Endodermal cell (in vitro differentiated cells): ENCODE results near the gene MAT2A. TPM values are rescaled to one million over a fixed set of nuclear protein-coding genes. Genes with fewer than 3 reads are reported as not detected.

Source experiments
- DNase-seq: peaks from one replicate; pipeline ENCODE4 v3.0.0-alpha.2; 2017
- H3K27ac ChIP-seq: 2 replicates; pipeline ENCODE4 v1.5.1; 2013; ENCODE audit warnings: mild to moderate bottlenecking, low read depth, low read length, moderate library complexity
- H3K27me3 ChIP-seq: 2 replicates; pipeline ENCODE4 v1.6.1; 2013; ENCODE audit warnings: mild to moderate bottlenecking, low read length, moderate library complexity; ENCODE audit not compliant: insufficient read depth, control insufficient read depth, poor library complexity, severe bottlenecking
- H3K36me3 ChIP-seq: 2 replicates; pipeline ENCODE4 v1.7.0; 2013; ENCODE audit warnings: mild to moderate bottlenecking, low read length, moderate library complexity; ENCODE audit not compliant: control insufficient read depth, insufficient read depth
- H3K4me1 ChIP-seq: one replicate; pipeline ENCODE4 v1.7.0; 2013; ENCODE audit warnings: low read length; ENCODE audit not compliant: control insufficient read depth, insufficient read depth
- H3K4me3 ChIP-seq: 2 replicates; pipeline ENCODE4 v1.5.1; 2013; ENCODE audit warnings: mild to moderate bottlenecking, low read length, moderate library complexity
- H3K9ac ChIP-seq: 2 replicates; pipeline ENCODE4 v1.6.1; 2013; ENCODE audit warnings: mild to moderate bottlenecking, low read length, moderate library complexity; ENCODE audit not compliant: poor library complexity, severe bottlenecking; ENCODE audit errors: extremely low read depth
- H3K9me3 ChIP-seq: 2 replicates; pipeline ENCODE4 v1.6.1; 2013; ENCODE audit warnings: mild to moderate bottlenecking, low read length, moderate library complexity; ENCODE audit not compliant: control insufficient read depth
- H3K27ac Mint-ChIP-seq: 2 replicates; pipeline ENCODE4 v1.8.0; 2020; ENCODE audit warnings: mixed read lengths
- H3K27me3 Mint-ChIP-seq: 2 replicates; pipeline ENCODE4 v1.8.0; 2021; ENCODE audit warnings: mild to moderate bottlenecking, mixed read lengths; ENCODE audit not compliant: insufficient read depth
- H3K36me3 Mint-ChIP-seq: 2 replicates; pipeline ENCODE4 v1.8.0; 2020; ENCODE audit warnings: low read depth, mixed read lengths
- H3K4me1 Mint-ChIP-seq: 2 replicates; pipeline ENCODE4 v1.8.0; 2020; ENCODE audit warnings: mixed read lengths
- H3K4me3 Mint-ChIP-seq: 2 replicates; pipeline ENCODE4 v1.8.0; 2020; ENCODE audit warnings: mild to moderate bottlenecking, moderate library complexity, mixed read lengths
- H3K9me3 Mint-ChIP-seq: 2 replicates; pipeline ENCODE4 v1.8.0; 2020; ENCODE audit warnings: mild to moderate bottlenecking, mixed read lengths
- CTCF ChIP-seq: fragments of 200-600 bp; sonication (generic); conservative IDR thresholded peaks from 2 replicates; pipeline ENCODE4 v1.5.0; 2021; ENCODE audit warnings: antibody characterized with exemption, mild to moderate bottlenecking
- WGBS, 2 experiments: methylation state at CpG; one replicate each; pipeline versions ENCODE4 v1.1.5 to v1.1.7; 2013; ENCODE audit warnings: missing lambda C conversion rate in 2 of 2, mixed read lengths in 1 of 2; ENCODE audit not compliant: insufficient coverage in 1 of 2, insufficient read length in 1 of 2; 5-methylcytosine and 5-hydroxymethylcytosine counted together
- total RNA-seq, 2 donors: library from RNA; stranded (reverse); fragmentation: NEBNext Ultra II Directional in 1 of 2; extraction: Animal tissue kit (Norgen Biotek cat#: 25700) in 1 of 2; gene quantifications; 2 replicates in 1 of 2; 3 replicates in 1 of 2; pipeline ENCODE4 v1.2.1, GENCODE V29; 2021

MAT2A gene
- total RNA-seq, 2 donors from 2014 or later: 171 to 267 TPM

DNA sequence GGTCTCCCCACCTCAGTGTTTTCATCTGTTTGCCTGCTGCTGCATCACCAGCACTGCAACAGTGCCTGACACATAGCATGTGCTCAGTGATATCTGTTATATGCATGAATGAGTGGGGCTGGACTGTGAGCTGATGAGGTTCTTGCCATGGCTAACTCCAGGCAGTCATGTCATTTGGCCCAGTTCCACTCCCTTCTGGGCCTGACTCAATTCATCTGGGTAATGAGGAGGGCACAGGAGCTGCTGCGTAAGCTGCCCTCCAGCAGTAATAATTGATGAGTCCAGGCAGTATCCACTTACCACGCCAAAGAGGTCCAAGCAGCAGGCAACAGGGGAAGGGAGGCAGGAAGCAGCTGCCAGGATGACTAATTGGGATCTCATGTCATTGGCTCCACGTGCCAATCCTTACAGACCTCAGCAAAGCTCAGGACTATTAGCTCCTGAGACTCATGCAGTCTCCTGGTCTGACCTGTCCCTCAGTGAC lies 34.1 kb upstream of the MAT2A start:
- no peak overlapping the region for H3K27ac Mint-ChIP-seq
- H3K36me3 Mint-ChIP-seq: no peaks in the 10 kb centered on the region
- WGBS, 2 experiments: 66 to 88% methylated on average over 2 to 3 of the region's 3 CpGs
- peaks cover 8% of the 10 kb centered on the region for H3K4me1 Mint-ChIP-seq
- H3K4me1 ChIP-seq: no peaks in the 10 kb centered on the region
- no peak for DNase-seq
- no peaks in the 10 kb centered on the region for H3K36me3 ChIP-seq
- H3K27me3 ChIP-seq: no peaks in the 10 kb centered on the region
- H3K4me3 ChIP-seq: no peak overlapping the region
- no peak overlapping the region for H3K9ac ChIP-seq
- no peak for TF ChIP-seq CTCF
- H3K4me3 Mint-ChIP-seq: no peak overlapping the region
- peaks cover 5% of the 10 kb centered on the region for H3K27me3 Mint-ChIP-seq
- no peak overlapping the region for H3K27ac ChIP-seq
- H3K9me3 Mint-ChIP-seq: peaks cover 3% of the 10 kb centered on the region
- no peaks in the 10 kb centered on the region for H3K9me3 ChIP-seq

- peaks cover 4% of the 10 kb centered on the region for H3K4me1 Mint-ChIP-seq
- H3K27me3 Mint-ChIP-seq: peaks cover 6% of the 10 kb centered on the region
- Histone ChIP-seq H3K4me1 (no peaks in the 10 kb centered on the region), H3K27me3 (peaks cover 1% of the 10 kb centered on the region), H3K4me3 (no peak overlapping the region), H3K9ac (no peak overlapping the region), H3K36me3 (no peaks in the 10 kb centered on the region), H3K27ac (no peak overlapping the region), H3K9me3 (no peaks in the 10 kb centered on the region)
- WGBS, 2 experiments: 93 to 94% methylated on average over 6 to 10 of the region's 10 CpGs
- no peak overlapping the region for H3K4me3 Mint-ChIP-seq
- peaks cover 3% of the 10 kb centered on the region for H3K9me3 Mint-ChIP-seq
- DNase-seq: no peak
- H3K36me3 Mint-ChIP-seq: no peaks in the 10 kb centered on the region
- TF ChIP-seq CTCF: no peak
- H3K27ac Mint-ChIP-seq: no peak overlapping the region
Measured at GRCh38 chr2:85505551-85506238, 33.3 kb upstream of the MAT2A start.

GRCh38 chr2:85506768-85507181 lies 32.2 kb upstream of the MAT2A start:
- DNase-seq: no peak
- Mint-ChIP-seq H3K36me3 (no peaks in the 10 kb centered on the region), H3K9me3 (no peaks in the 10 kb centered on the region), H3K4me1 (peaks cover 4% of the 10 kb centered on the region), H3K4me3 (no peak overlapping the region), H3K27me3 (peaks cover 17% of the 10 kb centered on the region), H3K27ac (no peak overlapping the region)
- WGBS, 2 experiments: 84 to 90% methylated on average over 3 to 5 of the region's 7 CpGs
- Histone ChIP-seq H3K9ac (no peak overlapping the region), H3K4me1 (no peaks in the 10 kb centered on the region), H3K36me3 (no peaks in the 10 kb centered on the region), H3K4me3 (no peak overlapping the region), H3K27ac (no peak overlapping the region), H3K9me3 (no peaks in the 10 kb centered on the region), H3K27me3 (peaks cover 12% of the 10 kb centered on the region)
- no peak for TF ChIP-seq CTCF
